GM18951 (cell line): Measurements from ENCODE around the gene CCDC187.
"Not testable (repeated sequence)": the region's sequence is repeated elsewhere in the genome, so short reads cannot be mapped to it uniquely, and the experiment has no call there.

Experiments used
- POLR2A ChIP-seq: IDR thresholded peaks from 4 replicates; pipeline ENCODE4 v1.6.1; 2011; ENCODE audit warnings: mild to moderate bottlenecking; ENCODE audit not compliant: insufficient read length, insufficient read depth; ENCODE audit errors: extremely low read depth
- in situ Hi-C: fragments of 300-500 bp; cut with MboI; formaldehyde crosslinking; loops from one replicate; pipeline ENCODE4 v1.12.0; 2022; ENCODE audit warnings: low sequenced_read_pairs, mixed read lengths, inconsistent platforms; ENCODE audit not compliant: unreplicated experiment

CCDC187 gene

GRCh38 chr9:136303825-136304416, at the start of gene CCDC187:
TSS of gene CCDC187 (minus strand) at chr9:136304094. CDS start at chr9:136303830, 264 bp downstream.
- TF ChIP-seq POLR2A, result no peak
- in situ Hi-C loops, result no loop called here

DNA sequence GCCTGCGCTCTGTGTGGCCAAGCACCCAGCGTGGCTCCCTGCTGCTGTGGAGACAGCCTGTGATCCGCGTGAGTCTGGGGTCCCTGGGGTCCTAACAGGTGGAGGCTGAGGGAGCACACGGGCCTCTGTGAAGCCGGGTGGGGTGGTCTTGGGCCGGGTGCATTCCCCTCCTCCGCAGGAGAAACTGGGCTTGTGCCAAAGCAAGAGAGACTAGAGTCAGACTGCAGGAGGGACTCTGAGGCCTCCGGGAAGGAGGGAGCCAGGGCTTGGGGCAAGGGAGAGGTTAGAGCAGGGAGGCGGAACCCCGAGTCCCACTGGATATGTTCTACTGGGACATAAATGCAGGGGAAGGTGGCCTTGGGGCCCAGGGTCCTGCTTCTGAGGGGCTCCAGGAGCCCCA, 49.2 kb upstream of the CCDC187 start:
- in situ Hi-C loops, result no loop called here
- no peak for TF ChIP-seq POLR2A

GRCh38 chr9:136352682-136353081, 48.8 kb upstream of the CCDC187 start:
- no peak for TF ChIP-seq POLR2A
- in situ Hi-C loops, result no loop called here

DNA sequence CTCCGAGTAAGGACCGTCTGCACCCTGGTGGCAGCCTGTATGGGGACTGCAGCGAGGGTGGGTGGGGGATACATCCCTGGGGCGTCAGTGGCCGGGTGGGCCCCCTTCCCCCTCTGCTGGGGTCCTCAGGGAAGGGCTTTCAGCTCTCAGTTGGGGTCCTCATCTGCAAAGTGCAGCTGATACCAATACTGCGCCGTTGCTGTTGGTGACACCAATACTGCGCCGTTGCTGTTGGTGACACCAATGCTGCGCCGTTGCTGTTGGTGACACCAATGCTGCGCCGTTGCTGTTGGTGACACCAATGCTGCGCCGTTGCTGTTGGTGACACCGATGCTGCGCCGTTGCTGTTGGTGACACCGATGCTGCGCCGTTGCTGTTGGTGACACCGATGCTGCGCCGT, 48.0 kb upstream of the CCDC187 start:
- in situ Hi-C loops, result not testable (repeated sequence)

- in situ Hi-C loops, result no loop called here
- TF ChIP-seq POLR2A, result no peak
Measured at GRCh38 chr9:136351252-136351800, 47.4 kb upstream of the CCDC187 start.

GRCh38 chr9:136349546-136349945, 45.7 kb upstream of the CCDC187 start:
- TF ChIP-seq POLR2A, result no peak
- in situ Hi-C loops, result no loop called here

DNA sequence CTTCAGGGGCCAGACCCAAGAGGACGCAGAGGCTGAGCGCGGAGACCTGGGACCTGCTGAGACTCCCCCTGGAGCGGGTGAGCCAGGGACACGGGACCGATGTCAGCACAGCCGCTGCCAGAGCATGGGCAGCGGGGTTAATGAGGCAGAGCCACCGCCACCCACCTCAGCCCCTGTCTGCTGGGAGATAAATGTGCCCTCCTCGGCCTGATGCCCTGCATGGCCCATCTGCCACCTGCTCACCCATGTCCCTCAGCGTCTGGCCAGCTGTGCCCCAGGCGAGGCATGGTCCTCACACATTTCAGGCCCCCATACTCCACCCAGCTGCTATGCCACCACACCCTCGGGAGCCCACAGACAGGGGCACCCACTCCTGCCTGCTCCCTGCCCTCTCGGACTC, 44.8 kb upstream of the CCDC187 start:
- in situ Hi-C loops, result no loop called here

DNA sequence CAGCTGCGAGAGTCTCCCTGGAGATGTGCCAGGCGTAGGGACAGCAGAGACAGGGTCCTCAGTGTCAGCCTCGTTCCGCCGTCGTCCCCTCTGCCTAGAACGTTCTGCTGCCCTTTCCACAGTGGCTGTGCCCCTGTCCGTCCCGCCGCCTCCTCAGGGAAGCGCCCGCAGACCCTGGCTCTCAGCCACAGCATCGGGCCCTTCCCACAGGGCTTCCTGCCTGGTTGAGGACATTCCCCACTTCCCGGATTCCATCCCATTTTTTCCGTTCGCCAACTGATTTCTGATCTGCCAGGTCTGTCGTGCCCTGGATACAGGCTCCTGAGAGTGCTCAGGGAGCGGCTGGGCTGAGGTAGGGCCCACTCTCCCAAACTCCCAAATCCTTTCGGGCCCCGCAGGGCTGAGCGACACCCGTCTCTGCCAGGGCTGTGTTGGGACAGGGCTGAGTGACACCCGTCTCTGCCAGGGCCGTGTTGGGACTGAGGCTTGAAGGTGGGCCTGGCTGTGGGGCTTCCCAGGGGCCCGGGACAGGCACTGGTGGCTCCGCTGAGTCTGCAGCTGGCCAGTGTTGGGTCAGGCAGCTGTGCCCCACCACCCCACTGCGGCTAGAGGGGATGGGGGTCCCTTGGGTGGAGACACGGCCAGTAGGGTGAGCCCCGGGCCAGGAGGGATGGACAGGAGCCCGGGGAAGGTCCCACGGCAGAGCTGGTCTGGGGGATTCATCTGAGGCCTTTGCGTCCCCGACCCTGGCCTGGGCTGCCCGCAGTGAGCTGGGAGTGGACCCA, 43.8 kb upstream of the CCDC187 start:
- no peak for TF ChIP-seq POLR2A
- in situ Hi-C loops, result no loop called here

More for the DNA sequence above, 44.8 kb upstream of the CCDC187 start:
- no peak for TF ChIP-seq POLR2A

DNA sequence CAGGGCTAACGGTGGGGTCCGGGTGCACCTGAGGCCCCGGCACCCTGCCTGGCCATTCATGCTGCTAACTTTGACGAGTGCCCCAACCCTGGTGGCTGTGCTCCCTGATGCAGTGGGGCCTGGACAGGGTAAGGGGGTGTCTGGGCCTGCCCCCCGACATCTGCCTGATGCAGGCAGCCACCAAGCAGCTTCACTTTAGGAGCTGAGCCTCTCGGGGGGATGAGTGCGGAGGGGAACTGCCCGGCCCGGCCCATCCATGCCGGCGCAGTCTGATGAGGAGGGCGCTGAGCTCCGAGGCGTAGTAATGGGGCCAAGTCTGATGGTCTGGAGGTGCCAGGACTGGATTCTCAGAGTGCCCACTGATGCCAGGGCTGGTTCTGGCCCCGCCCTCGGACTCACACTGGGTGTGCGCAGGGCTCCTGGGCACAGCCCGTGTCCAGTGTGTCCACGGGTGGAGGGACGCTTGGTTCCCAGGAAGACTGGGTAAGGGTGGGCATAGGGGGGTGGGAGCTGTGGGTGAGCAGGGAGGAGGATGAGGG, 43.1 kb upstream of the CCDC187 start:
- in situ Hi-C loops, result no loop called here

GRCh38 chr9:136346157-136346481, 42.2 kb upstream of the CCDC187 start:
- in situ Hi-C loops, result no loop called here
- no peak for TF ChIP-seq POLR2A

More for the DNA sequence above, 43.1 kb upstream of the CCDC187 start:
- TF ChIP-seq POLR2A, result no peak

DNA sequence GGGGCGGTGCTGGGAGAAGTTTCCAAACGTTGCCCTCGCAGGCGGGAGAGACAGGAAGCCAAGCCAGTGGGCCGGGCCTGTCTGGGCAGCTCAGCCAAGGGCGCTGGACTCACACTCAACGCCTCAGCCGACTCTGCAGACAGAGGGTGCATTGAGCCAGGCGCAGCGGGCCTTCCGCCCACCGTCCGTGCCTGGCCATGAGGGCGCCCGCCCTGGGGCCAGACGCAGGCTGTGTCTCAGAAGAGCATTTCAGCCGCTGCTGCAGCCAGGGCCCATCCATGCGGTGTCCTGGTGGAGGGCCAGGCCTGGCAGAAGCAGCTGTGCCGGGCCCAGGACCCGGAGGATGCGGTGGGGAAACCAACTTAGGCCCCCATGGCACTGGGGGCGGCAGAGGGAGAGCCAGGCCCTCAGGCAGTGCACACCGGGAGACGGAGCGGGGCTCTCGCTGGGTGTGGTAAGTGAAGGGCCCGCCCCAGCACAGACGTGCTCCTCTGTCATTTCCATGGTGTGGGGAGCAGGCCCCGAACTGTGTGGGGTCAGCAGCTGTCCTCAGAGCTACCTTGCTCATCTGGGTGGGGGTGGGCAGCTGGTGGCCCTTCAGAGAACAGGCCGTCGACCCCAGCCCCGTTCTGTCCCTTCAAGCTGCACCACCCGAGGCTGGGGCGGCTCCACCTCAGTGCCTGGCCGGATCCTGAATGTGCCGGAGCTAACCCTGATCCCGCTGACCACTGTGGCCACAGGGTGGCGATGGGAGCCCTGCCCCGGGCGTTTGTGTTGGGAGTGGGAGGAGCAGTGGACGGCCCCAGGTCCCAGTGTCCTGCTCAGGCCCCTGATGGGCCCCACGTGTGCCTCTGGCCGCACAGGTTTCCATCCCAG, 41.6 kb upstream of the CCDC187 start:
- in situ Hi-C loops, result no loop called here
- TF ChIP-seq POLR2A, result no peak

- TF ChIP-seq POLR2A, result no peak
- in situ Hi-C loops, result no loop called here
Measured at GRCh38 chr9:136344544-136345280, 40.8 kb upstream of the CCDC187 start.
